Measurements from ENCODE around the gene NDE1. TPM values are rescaled to one million over a fixed set of nuclear protein-coding genes. Genes with fewer than 3 reads are reported as not detected.

The NDE1 gene
- total RNA-seq, 1 experiment from 2014 or later = 162 TPM

DNA sequence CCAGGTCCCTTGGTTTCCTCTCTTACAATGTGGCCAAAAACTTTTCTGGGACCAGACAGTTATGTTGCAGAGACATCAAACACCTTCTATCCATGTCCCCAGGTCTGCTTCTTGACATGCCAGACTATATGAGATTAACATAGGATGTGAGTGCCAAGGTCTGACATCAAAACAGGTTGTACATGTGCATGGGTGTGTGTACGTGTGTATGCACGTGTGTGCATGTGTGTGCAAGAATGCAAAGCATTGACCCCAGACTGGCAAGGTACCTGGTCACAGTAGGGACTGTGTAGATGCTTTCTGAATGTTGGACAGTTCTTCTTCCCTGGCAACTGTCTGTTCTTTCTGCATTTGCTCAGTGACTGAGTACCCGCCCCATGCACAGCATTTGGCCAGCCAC lies 85.6 kb downstream of the NDE1 start:
- no TSS peak for BruUV-seq (replicated peaks)
- DNase-seq (ENCODE audit: unreplicated experiment) = no peak
- H3K27ac Mint-ChIP-seq (ENCODE audit: low read depth, unreplicated experiment) = no peak overlapping the region
- intact Hi-C loops (cut with micrococcal nuclease) = no loop called here
- H3K4me1 Mint-ChIP-seq (ENCODE audit: insufficient read depth, unreplicated experiment) = no peaks in the 10 kb centered on the region
- ChIA-PET POLR2A (no interaction called here), CTCF (interaction anchor here (0.6 kb wide), 1 partner anchor 20 kb away, joined by 4 read pairs; no protein-coding TSS in a partner anchor)
- TF ChIP-seq, protein P1, sequence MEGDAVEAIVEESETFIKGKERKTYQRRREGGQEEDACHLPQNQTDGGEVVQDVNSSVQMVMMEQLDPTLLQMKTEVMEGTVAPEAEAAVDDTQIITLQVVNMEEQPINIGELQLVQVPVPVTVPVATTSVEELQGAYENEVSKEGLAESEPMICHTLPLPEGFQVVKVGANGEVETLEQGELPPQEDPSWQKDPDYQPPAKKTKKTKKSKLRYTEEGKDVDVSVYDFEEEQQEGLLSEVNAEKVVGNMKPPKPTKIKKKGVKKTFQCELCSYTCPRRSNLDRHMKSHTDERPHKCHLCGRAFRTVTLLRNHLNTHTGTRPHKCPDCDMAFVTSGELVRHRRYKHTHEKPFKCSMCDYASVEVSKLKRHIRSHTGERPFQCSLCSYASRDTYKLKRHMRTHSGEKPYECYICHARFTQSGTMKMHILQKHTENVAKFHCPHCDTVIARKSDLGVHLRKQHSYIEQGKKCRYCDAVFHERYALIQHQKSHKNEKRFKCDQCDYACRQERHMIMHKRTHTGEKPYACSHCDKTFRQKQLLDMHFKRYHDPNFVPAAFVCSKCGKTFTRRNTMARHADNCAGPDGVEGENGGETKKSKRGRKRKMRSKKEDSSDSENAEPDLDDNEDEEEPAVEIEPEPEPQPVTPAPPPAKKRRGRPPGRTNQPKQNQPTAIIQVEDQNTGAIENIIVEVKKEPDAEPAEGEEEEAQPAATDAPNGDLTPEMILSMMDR (IDR thresholded peaks at IDR 0.05; ENCODE audit: unreplicated experiment) = no peak
- H3K4me3 Mint-ChIP-seq (ENCODE audit: unreplicated experiment) = no peak overlapping the region
- H3K9me3 Mint-ChIP-seq (ENCODE audit: unreplicated experiment) = no peaks in the 10 kb centered on the region
- H3K27me3 Mint-ChIP-seq (ENCODE audit: insufficient read depth, unreplicated experiment) = peaks cover 14% of the 10 kb centered on the region
- no peaks in the 10 kb centered on the region for H3K36me3 Mint-ChIP-seq (ENCODE audit: insufficient read depth, unreplicated experiment)

DNA sequence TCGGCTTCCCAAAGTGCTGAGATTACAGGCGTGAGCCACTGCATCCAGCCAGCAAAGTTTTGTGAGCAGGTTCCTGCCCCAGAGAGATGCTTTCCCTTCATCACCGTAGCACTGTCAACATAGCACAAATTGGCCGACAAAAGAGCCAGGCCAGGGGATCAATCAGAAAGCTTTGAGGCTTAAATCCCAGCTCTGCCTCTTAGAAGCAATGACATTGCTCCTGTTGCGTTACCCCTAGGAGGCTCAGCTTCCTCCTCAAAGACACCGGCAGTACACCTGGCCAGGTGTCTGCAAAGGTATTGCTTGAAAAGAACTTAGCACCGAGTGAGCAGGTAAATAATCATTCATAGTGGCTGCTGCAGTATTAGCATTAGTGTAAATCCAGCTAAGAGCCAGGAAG lies 86.5 kb downstream of the NDE1 start:
- no peak for DNase-seq (ENCODE audit: unreplicated experiment)
- intact Hi-C loops (cut with micrococcal nuclease) = no loop called here
- POLR2A ChIA-PET = interaction anchor here (0.8 kb wide), 1 partner anchor 10 kb away, joined by 3 read pairs; no protein-coding TSS in a partner anchor
- CTCF ChIA-PET = interaction anchor here (0.7 to 0.8 kb wide), 2 partner anchors 19 to 23 kb away, joined by 3 read pairs; no protein-coding TSS in a partner anchor
- BruUV-seq (replicated peaks) = no TSS peak
- Mint-ChIP-seq H3K9me3 (ENCODE audit: unreplicated experiment) (no peaks in the 10 kb centered on the region), H3K4me3 (ENCODE audit: unreplicated experiment) (no peak overlapping the region), H3K27me3 (ENCODE audit: insufficient read depth, unreplicated experiment) (peaks cover 14% of the 10 kb centered on the region), H3K4me1 (ENCODE audit: insufficient read depth, unreplicated experiment) (no peaks in the 10 kb centered on the region), H3K36me3 (ENCODE audit: insufficient read depth, unreplicated experiment) (no peaks in the 10 kb centered on the region), H3K27ac (ENCODE audit: low read depth, unreplicated experiment) (no peak overlapping the region)
- TF ChIP-seq, protein P1 (IDR thresholded peaks at IDR 0.05; ENCODE audit: unreplicated experiment) = no peak

DNA sequence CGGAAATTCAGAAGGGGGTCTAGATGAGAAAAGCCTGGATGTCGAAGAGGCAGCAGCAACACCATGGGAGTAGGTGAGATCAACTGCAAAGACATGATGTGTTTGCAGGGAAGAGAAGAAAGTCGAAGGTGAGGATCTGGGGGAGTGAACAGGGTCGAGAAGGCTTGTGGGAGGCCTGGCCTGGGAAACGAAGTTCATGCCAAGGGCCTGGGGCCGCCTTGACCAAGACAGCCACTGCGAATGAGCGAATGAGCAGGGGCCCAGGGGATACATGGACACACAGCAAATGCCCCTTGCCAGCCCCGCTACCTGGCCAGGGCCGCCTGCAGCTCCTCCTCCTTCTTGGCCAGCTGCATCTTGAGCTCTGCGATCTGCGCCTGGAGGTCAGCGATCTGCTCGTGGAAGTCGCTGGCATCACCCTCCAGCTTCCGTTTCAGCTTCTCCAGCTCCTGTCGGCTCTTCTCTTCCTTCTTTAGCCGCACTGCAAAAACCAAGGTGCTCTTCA lies 87.1 kb downstream of the NDE1 start:
- BruUV-seq (replicated peaks) = no TSS peak
- intact Hi-C loops (cut with micrococcal nuclease) = no loop called here
- CTCF ChIA-PET = interaction anchor here (0.7 to 0.8 kb wide), 2 partner anchors 18 to 23 kb away, joined by 3 read pairs; no protein-coding TSS in a partner anchor
- TF ChIP-seq, protein P1 (IDR thresholded peaks at IDR 0.05; ENCODE audit: unreplicated experiment) = no peak
- Mint-ChIP-seq H3K9me3 (ENCODE audit: unreplicated experiment) (no peaks in the 10 kb centered on the region), H3K27ac (ENCODE audit: low read depth, unreplicated experiment) (no peak overlapping the region), H3K4me1 (ENCODE audit: insufficient read depth, unreplicated experiment) (no peaks in the 10 kb centered on the region), H3K36me3 (ENCODE audit: insufficient read depth, unreplicated experiment) (no peaks in the 10 kb centered on the region), H3K27me3 (ENCODE audit: insufficient read depth, unreplicated experiment) (peaks cover 14% of the 10 kb centered on the region), H3K4me3 (ENCODE audit: unreplicated experiment) (no peak overlapping the region)
- POLR2A ChIA-PET = no interaction called here
- DNase-seq (ENCODE audit: unreplicated experiment) = no peak

DNA sequence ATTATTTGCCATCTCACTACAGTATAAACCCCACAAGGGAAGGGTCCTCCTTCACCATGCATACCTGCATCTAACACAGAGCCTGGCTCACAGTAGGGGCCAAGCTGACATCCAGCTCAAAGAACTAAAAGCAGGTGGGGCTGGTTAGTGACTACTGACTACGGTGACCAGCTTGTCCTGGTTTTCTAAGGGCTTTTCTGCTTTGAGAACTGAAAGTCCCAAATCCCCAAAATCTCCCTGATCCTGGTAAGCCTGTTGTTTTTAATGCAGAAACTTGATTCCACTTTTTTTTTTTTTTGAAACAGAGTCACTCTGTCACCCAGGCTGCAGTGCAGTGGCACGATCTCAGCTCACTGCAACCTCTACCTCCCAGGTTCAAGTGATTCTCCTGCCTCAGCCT lies 89.4 kb downstream of the NDE1 start:
- TF ChIP-seq, protein P1 (IDR thresholded peaks at IDR 0.05; ENCODE audit: unreplicated experiment) = no peak
- ChIA-PET POLR2A (interaction anchor here (0.8 kb wide), 1 partner anchor 9 kb away, joined by 3 read pairs; no protein-coding TSS in a partner anchor), CTCF (interaction anchor here (1.5 kb wide), 1 partner anchor 17 kb away, joined by 5 read pairs; no protein-coding TSS in a partner anchor)
- no TSS peak for BruUV-seq (replicated peaks)
- no peaks in the 10 kb centered on the region for H3K9me3 Mint-ChIP-seq (ENCODE audit: unreplicated experiment)
- H3K4me3 Mint-ChIP-seq (ENCODE audit: unreplicated experiment) = no peak overlapping the region
- no peaks in the 10 kb centered on the region for H3K36me3 Mint-ChIP-seq (ENCODE audit: insufficient read depth, unreplicated experiment)
- peaks cover 14% of the 10 kb centered on the region for H3K27me3 Mint-ChIP-seq (ENCODE audit: insufficient read depth, unreplicated experiment)
- H3K4me1 Mint-ChIP-seq (ENCODE audit: insufficient read depth, unreplicated experiment) = no peaks in the 10 kb centered on the region
- intact Hi-C loops (cut with micrococcal nuclease) = no loop called here
- DNase-seq (ENCODE audit: unreplicated experiment) = no peak
- no peak overlapping the region for H3K27ac Mint-ChIP-seq (ENCODE audit: low read depth, unreplicated experiment)

Measured in MCF 10A (cell line).